BLaER1 (cell line): Measurements from ENCODE around the gene BIVM.

Experiments used
- H3K27ac ChIP-seq: shearing (Covaris generic); formaldehyde crosslinking; 2 replicates; pipeline ENCODE4 v1.8.1; 2022
- H3K27me3 ChIP-seq: shearing (Covaris generic); formaldehyde crosslinking; 2 replicates; pipeline ENCODE4 v1.8.1; 2022
- H3K36me3 ChIP-seq: shearing (Covaris generic); formaldehyde crosslinking; 2 replicates; pipeline ENCODE4 v1.8.1; 2022
- H3K4me1 ChIP-seq: shearing (Covaris generic); formaldehyde crosslinking; 2 replicates; pipeline ENCODE4 v1.8.1; 2022
- H3K4me2 ChIP-seq: shearing (Covaris generic); formaldehyde crosslinking; 2 replicates; pipeline ENCODE4 v1.8.1; 2022
- H3K4me3 ChIP-seq: shearing (Covaris generic); formaldehyde crosslinking; 2 replicates; pipeline ENCODE4 v1.8.1; 2022
- H3K9ac ChIP-seq: shearing (Covaris generic); formaldehyde crosslinking; 2 replicates; pipeline ENCODE4 v1.8.1; 2022
- H3K9me3 ChIP-seq: shearing (Covaris generic); formaldehyde crosslinking; 2 replicates; pipeline ENCODE4 v1.8.1; 2022
- H4K20me1 ChIP-seq: shearing (Covaris generic); formaldehyde crosslinking; 2 replicates; pipeline ENCODE4 v1.8.1; 2022
- Cebpa-rat ChIP-seq: shearing (Covaris generic); IDR thresholded peaks from 2 replicates; pipeline ENCODE4 v1.8.1; 2022

Gene BIVM

DNA sequence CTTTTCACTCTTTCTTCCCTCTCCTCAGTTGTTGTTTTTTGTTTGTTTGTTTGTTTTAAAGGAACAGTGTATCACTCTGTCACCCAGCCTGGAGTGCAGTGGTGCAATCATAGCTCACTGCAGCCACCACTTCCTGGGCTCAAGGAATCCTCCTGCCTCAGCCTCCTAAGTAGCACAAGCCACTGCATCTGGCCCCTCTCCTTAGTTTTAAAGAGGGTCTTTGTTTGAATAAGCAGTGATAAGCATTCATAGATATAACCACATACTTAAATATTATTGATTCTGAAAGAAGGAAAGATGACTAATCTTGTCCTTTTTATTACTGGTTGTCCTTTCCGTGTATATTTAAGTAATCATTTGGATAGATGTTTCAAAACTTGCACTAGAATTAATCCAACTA is 73.6 kb downstream of the BIVM start:
- H3K27ac ChIP-seq, result no peak overlapping the region
- TF ChIP-seq Cebpa-rat, result no peak
- H3K36me3 ChIP-seq, result peaks cover 85% of the 10 kb centered on the region
- H3K4me2 ChIP-seq, result no peak overlapping the region
- H4K20me1 ChIP-seq, result peaks cover 29% of the 10 kb centered on the region
- H3K4me3 ChIP-seq, result no peak overlapping the region
- H3K9me3 ChIP-seq, result no peaks in the 10 kb centered on the region
- no peak overlapping the region for H3K9ac ChIP-seq
- H3K4me1 ChIP-seq, result no peaks in the 10 kb centered on the region
- no peaks in the 10 kb centered on the region for H3K27me3 ChIP-seq

DNA sequence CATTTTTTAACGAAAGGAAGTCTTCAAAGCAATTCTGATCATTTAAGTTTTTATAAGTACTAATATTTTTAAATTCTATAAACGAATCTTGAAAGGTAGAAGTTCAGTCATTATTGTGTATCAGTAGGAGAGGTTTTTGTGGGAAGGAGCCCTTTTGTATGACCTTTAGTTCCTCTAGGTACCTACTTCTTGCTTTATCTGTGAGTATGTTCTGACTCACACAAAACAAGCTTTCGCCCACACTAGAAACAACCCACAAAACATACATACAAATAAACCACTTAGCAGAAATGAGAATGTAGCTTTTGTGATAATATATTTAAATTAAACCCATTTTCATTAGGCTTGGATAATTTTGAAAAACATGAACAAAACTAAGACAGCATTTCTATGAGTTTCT is 74.7 kb downstream of the BIVM start:
- H3K9me3 ChIP-seq, result no peaks in the 10 kb centered on the region
- no peak overlapping the region for H3K9ac ChIP-seq
- no peak overlapping the region for H3K27ac ChIP-seq
- no peaks in the 10 kb centered on the region for H3K4me1 ChIP-seq
- TF ChIP-seq Cebpa-rat, result no peak
- H3K4me2 ChIP-seq, result no peak overlapping the region
- H3K36me3 ChIP-seq, result peaks cover 74% of the 10 kb centered on the region
- H3K27me3 ChIP-seq, result no peaks in the 10 kb centered on the region
- H3K4me3 ChIP-seq, result no peak overlapping the region
- H4K20me1 ChIP-seq, result peaks cover 21% of the 10 kb centered on the region

DNA sequence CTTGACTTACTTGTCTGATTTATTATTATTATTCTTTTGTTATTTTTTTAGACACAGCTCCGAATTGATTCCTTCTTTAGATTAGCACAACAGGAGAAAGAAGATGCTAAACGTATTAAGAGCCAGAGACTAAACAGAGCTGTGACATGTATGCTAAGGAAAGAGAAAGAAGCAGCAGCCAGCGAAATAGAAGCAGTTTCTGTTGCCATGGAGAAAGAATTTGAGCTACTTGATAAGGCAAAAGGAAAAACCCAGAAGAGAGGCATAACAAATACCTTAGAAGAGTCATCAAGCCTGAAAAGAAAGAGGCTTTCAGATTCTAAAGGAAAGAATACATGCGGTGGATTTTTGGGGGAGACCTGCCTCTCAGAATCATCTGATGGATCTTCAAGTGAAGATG is 76.3 kb downstream of the BIVM start:
- H3K27me3 ChIP-seq, result no peaks in the 10 kb centered on the region
- TF ChIP-seq Cebpa-rat, result no peak
- H4K20me1 ChIP-seq, result peaks cover 10% of the 10 kb centered on the region
- H3K9ac ChIP-seq, result no peak overlapping the region
- H3K9me3 ChIP-seq, result no peaks in the 10 kb centered on the region
- H3K27ac ChIP-seq, result no peak overlapping the region
- H3K4me1 ChIP-seq, result no peaks in the 10 kb centered on the region
- peaks cover 64% of the 10 kb centered on the region for H3K36me3 ChIP-seq
- H3K4me3 ChIP-seq, result no peak overlapping the region
- no peak overlapping the region for H3K4me2 ChIP-seq

DNA sequence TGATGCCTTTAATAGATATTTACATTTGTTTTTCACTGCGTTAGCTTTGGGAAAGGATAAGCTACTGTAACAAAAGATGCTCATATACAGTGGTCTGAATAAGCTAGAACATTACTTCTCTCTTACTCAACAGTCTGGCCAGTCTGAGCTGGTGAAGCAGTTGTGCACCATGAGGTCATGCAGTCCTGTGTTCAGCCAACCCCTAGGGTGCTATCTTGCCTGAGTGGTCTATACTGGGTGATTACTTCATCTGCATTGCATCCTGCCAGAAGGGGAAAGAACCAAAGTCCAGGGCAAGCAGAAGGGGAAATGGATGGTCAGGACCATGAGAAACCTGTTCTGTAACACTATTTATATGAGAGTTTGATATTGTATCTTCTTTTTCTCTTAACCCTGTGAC is 78.4 kb downstream of the BIVM start:
- no peaks in the 10 kb centered on the region for H3K4me1 ChIP-seq
- TF ChIP-seq Cebpa-rat, result no peak
- peaks cover 54% of the 10 kb centered on the region for H3K36me3 ChIP-seq
- H3K9me3 ChIP-seq, result no peaks in the 10 kb centered on the region
- no peak overlapping the region for H3K27ac ChIP-seq
- no peak overlapping the region for H3K9ac ChIP-seq
- H3K27me3 ChIP-seq, result no peaks in the 10 kb centered on the region
- no peaks in the 10 kb centered on the region for H4K20me1 ChIP-seq
- H3K4me3 ChIP-seq, result no peak overlapping the region
- H3K4me2 ChIP-seq, result no peak overlapping the region

DNA sequence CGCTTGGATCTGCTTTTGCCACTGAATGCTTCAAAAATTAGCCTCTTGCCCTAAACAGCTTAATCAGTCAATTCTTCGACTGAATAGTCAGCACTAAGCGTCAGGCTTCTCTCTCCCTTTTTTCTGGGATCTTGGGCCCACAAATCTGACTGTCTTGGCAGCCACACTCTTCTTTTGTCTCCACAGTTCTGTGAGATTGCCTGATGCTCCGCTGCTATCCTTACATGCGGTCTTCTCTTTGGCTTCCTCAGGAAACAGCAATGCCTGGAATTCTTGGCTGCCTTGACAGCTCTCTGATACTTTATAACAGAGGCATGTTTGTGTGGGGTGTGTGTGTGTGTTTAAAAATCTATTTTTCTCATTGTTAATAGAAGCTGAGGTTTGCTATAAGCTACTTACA is 79.6 kb downstream of the BIVM start:
- no peak for TF ChIP-seq Cebpa-rat
- no peaks in the 10 kb centered on the region for H3K27me3 ChIP-seq
- no peak overlapping the region for H3K27ac ChIP-seq
- no peak overlapping the region for H3K9ac ChIP-seq
- H3K9me3 ChIP-seq, result no peaks in the 10 kb centered on the region
- no peaks in the 10 kb centered on the region for H3K4me1 ChIP-seq
- no peak overlapping the region for H3K4me2 ChIP-seq
- no peak overlapping the region for H3K4me3 ChIP-seq
- peaks cover 42% of the 10 kb centered on the region for H3K36me3 ChIP-seq
- H4K20me1 ChIP-seq, result no peaks in the 10 kb centered on the region

DNA sequence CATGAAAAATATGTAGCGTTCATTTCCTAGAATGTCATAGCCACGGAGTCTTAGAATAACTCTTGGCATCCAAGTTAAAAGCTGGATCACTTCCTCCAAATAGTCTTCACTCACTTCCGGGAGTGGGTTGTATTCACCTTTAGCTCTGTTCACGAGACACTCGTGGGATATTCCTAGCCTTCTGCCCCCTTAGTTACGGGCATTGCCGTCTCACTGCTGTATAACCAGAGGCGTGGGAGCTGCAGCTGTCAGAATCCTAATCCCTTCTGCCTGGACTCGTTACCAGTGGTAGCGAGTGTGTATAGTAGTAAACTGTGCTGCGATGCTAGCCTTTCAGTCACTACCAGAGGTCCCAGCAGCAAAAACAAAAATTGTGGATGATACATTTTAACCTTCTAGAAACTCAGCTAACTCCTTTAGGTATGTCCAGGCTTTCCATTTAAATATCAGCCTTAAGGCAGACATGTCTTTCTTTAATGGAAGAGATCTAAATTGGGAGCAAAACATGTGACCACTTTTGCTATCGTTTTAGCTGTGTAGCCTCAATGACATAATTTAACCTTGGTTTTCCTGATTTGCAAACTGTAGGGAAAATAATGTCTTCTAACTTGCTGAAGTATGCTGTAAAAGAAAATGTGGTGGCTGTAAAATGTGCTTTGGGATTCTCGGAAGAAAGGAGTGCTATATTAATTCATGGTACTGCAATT is 81.0 kb downstream of the BIVM start:
- H3K36me3 ChIP-seq, result peaks cover 30% of the 10 kb centered on the region
- H3K9ac ChIP-seq, result no peak overlapping the region
- H3K27ac ChIP-seq, result no peak overlapping the region
- no peaks in the 10 kb centered on the region for H4K20me1 ChIP-seq
- no peaks in the 10 kb centered on the region for H3K4me1 ChIP-seq
- H3K4me3 ChIP-seq, result no peak overlapping the region
- no peaks in the 10 kb centered on the region for H3K9me3 ChIP-seq
- no peak overlapping the region for H3K4me2 ChIP-seq
- no peak for TF ChIP-seq Cebpa-rat
- H3K27me3 ChIP-seq, result no peaks in the 10 kb centered on the region

DNA sequence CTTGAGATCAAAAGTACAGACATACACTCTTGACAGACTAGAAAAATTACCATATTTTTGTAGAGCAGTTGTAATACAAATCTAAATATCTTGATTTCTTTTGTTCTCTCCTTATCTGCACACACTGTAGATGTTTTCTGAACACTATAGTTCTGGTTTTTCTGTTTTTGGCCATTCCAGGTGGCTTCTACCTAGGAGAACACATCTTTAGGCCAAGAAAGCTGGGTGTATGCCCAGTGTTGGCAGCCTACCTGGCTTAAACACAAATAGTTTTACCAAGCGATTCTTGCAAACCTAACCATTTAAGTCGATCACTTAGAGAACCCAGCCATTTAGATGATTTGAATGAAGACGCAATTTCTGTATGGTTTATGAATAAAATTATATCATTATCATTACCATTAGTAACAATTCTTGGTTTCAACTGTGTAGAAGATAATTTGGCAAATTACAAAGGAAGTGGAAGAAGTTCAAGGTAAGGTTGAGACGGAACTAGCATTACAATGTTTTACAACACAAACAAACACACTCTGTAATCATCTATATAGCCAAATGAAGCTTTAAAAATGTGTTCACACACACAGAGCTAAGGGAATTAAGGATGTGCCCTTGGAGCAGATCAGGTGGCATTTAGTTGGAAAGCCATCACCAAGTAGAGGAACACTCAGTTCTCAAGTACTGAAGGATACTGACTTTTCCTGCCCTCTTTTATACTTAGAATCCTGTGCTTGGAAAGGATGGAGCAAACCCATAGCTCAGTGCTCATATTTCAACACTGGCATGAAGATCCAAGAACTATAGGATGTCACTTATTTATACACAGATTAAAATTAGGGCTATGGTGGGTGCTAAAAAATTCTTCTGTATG is 83.1 kb downstream of the BIVM start:
- Histone ChIP-seq H3K27ac (no peak overlapping the region), H3K9me3 (no peaks in the 10 kb centered on the region), H3K36me3 (peaks cover 9% of the 10 kb centered on the region), H3K9ac (no peak overlapping the region), H3K4me3 (no peak overlapping the region), H3K27me3 (no peaks in the 10 kb centered on the region), H3K4me2 (no peak overlapping the region), H3K4me1 (no peaks in the 10 kb centered on the region), H4K20me1 (no peaks in the 10 kb centered on the region)
- no peak for TF ChIP-seq Cebpa-rat
